Measurements from ENCODE around the gene CDYL.
"Not testable (repeated sequence)": the region's sequence is repeated elsewhere in the genome, so short reads cannot be mapped to it uniquely, and the experiment has no call there.

The CDYL gene

GRCh38 chr6:4805553-4806336, 29.5 kb downstream of the CDYL start:
- DNase-seq: peak; percentile 26

- no peak for DNase-seq
These were observed 30.1 kb downstream of the CDYL start for GRCh38 chr6:4806337-4806725.

GRCh38 chr6:4806791-4807190, 30.6 kb downstream of the CDYL start:
- no peak for DNase-seq

DNA sequence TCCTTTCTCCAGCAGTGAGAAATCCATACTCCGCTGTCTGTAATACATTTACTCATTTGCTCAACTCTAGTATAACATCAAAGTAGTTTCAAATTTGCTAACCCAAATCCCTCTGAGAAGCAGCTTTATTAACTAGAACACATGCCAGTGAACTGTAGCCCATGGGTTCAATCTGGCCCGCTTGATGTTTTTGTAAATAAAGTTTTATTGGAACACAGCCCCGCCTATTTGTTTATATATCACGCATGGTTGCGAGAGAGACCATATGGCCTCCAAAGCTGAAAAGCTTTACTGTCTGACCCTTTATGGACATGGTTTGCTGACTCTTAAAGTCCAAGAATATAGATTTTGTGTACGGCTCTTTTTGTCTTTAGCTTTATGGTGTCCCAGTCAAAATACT, 32.2 kb downstream of the CDYL start:
- DNase-seq: no peak

- DNase-seq: no peak
These were observed 34.1 kb downstream of the CDYL start for GRCh38 chr6:4809999-4810918.

DNA sequence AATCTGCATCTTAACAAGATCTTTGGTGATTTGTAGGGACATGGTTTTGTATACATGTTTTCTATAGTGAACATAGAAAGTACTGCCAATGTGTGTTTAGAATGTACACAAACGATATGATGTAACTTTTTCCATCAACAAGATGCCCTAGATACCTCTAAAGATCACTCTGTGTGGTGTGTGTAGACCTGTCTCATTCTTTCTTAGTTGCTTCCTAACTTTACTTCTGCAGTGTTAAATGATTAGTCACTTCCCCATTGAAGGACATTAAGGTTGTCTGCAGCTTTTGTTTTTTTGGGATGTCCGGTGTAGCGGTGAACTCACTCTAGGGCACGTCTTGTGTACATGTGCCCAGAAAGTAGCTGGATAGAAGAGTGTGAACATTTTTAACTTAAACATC, 35.9 kb downstream of the CDYL start:
- peak; percentile 30 for DNase-seq

- no peak for DNase-seq
These were observed 36.9 kb downstream of the CDYL start for GRCh38 chr6:4813055-4813454.

DNA sequence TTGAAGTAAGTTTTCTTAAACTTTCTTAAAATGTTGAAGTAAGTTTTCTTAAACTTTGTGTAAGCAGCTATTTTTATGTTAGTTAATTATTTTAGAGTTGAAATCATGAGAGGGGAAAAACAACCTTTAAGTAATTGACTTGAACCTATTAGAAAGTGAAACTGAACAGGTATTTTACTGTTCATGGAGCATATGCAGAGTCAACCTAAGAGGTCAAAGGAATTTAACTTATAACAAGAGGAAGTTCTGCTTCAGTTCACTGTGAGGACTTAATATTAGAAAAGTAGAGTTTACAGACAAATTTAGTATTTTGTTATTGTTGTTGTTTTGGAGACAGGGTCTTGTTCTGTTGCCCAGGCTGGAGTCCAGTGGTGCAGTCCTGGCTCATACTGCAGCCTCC, 38.0 kb downstream of the CDYL start:
- DNase-seq: peak; percentile 61

- DNase-seq: no peak
These were observed 38.8 kb downstream of the CDYL start for GRCh38 chr6:4814987-4815386.

- no peak for DNase-seq
These were observed 39.4 kb downstream of the CDYL start for GRCh38 chr6:4815584-4815983.

GRCh38 chr6:4816904-4817303, 40.7 kb downstream of the CDYL start:
- DNase-seq: no peak

- no peak for DNase-seq
These were observed 41.3 kb downstream of the CDYL start for GRCh38 chr6:4817551-4817950.

DNA sequence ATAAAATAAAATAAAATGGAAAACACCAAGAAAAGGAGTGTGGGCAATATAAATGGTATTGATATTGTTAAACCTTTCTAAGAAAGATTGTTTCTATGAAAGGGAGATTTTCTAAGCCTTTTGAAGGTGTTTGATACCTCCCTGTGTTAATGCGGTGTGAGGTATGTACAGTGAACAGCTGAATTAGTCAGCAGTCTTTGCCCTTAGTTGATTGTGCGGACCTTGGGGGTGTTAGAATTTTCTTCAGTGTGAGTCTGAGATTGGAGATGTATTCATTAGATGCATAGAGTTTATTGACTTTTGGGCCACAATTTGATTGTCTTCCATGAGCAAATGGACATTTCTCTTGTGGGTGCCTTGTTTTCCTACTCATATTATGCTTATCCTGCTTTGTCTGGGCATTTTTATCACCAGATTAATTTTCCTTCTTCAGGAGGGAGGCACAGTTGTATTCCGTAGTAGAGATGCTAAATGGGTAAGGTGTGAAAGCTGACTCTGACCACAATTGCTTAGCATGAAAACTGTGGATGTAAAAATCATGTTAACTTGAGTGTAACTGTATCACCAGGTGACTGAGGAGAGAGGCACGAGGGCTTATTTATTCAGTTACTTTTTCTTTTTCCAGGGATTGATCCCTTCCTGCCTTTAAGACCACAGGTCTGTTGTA, 42.2 kb downstream of the CDYL start:
- no peak for DNase-seq

- DNase-seq: no peak
These were observed 43.6 kb downstream of the CDYL start for GRCh38 chr6:4819706-4820283.

GRCh38 chr6:4820704-4821276, 44.6 kb downstream of the CDYL start:
- no peak for DNase-seq

DNA sequence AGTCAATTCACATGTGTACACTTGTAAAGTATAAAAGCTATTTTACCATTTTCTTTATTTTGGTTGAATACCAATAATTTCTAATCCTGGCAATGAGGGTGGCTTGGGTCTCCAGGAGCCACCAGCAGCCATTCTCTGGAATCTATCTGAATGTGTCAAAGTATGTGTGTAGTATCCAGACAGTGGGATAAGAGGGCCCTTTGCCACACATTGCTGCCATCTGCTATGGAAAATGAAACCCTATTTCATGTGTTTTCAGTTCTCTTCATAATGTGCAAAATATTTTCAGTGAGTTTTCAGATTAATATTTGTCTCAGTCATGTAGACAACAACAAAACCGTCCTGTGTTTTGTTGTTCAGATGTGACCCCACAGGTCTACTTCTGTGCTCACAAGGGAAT, 46.3 kb downstream of the CDYL start:
- DNase-seq: no peak

DNA sequence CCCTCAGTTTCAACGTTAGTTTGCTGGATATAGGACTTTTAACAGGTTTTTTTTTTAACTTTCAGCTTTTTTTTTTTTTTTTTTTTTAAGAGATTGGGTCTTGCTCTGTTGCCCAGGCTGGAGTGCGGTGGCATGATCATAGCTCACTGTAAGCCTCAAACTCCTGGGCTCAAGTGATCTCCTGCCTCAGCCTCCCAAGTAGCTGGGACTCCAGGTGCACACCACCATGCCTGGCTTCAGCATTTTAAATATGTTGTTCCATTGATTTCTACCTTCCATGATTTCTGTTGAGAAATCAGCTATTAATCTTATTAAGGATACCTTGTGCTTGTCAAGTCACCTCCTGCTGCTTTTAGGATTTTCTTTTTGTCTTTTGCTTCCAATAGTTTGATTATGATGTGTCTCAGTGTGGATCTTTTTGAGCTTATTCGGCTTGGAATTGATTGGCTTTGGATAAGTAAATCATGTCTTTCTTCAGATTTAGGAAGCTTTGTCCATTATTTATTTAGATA, 52.0 kb downstream of the CDYL start:
- no peak for DNase-seq

DNA sequence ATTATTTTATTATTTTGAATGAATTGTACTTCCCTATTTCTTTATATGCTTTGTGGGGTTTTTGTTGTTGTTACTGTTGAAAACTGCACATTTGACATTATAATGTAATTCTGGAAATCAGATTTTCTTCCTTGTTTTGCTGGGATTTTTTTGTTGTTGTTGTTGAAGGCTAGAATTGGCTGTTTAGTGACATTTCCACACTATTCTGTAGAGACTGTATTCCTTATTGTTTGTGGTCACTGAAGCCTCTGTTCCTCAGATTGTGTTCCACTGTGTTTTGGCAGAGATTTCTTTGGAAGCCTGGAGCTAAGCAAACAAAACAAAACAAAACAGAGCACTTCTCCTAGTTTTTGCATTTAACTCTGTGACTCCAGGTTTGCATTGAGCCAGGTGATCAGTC, 52.9 kb downstream of the CDYL start:
- DNase-seq: no peak

DNA sequence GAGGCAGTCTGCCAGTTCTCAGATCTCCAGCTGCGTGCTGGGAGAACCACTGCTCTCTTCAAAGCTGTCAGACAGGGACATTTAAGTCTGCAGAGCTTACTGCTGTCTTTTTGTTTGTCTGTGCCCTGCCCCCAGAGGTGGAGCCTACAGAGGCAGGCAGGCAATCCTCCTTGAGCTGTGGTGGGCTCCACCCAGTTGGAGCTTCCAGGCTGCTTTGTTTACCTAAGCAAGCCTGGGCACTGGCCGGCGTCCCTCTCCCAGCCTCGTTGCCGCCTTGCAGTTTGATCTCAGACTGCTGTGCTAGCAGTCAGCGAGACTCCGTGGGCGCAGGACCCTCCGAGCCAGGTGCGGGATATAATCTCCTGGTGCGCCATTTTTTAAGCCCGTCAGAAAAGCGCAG, 59.3 kb downstream of the CDYL start:
- DNase-seq: not testable (repeated sequence)

- DNase-seq: peak; percentile 87
These were observed 64.0 kb downstream of the CDYL start for GRCh38 chr6:4840169-4840568.

- peak; percentile 46 for DNase-seq
These were observed 67.9 kb downstream of the CDYL start for GRCh38 chr6:4844108-4844507.

DNA sequence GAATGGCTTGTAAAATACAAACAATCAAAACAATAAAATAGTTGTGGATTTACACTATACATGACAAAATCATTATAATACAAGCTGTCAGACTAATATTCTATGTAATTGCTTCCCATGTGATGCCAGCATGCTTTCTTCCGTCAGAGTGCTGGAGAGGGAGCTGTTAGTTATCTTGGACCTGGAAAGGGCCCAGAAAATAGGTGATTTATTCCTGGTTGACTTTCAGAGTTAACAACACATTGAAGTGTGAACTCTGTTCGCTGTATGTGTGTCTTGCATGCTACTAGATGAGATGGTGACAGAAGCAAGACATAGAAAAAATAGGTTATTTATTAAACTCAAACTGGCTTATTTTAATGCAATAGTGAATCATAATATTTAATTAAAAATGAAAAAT, 70.2 kb downstream of the CDYL start:
- DNase-seq: no peak

Measured in OCI-M1 (cell line).